Stimulated activated CD8-positive, alpha-beta memory T cell treated with anti-CD3 and anti-CD28 coated beads, Interleukin-12 subunit alpha, Interleukin-12 subunit beta, amount 100 ng/mL, for 4 hours (primary cell): ENCODE results near the gene SOX9.

Experiments
- DNase-seq: peaks from one replicate; pipeline ENCODE4 v3.0.0-alpha.2; 2020; ENCODE audit warnings: low read depth

SOX9 gene

GRCh38 chr17:72162569-72162968 lies 41.7 kb downstream of the SOX9 start:
- no peak for DNase-seq

- no peak for DNase-seq
These were observed 42.7 kb downstream of the SOX9 start for GRCh38 chr17:72163474-72163873.

DNA sequence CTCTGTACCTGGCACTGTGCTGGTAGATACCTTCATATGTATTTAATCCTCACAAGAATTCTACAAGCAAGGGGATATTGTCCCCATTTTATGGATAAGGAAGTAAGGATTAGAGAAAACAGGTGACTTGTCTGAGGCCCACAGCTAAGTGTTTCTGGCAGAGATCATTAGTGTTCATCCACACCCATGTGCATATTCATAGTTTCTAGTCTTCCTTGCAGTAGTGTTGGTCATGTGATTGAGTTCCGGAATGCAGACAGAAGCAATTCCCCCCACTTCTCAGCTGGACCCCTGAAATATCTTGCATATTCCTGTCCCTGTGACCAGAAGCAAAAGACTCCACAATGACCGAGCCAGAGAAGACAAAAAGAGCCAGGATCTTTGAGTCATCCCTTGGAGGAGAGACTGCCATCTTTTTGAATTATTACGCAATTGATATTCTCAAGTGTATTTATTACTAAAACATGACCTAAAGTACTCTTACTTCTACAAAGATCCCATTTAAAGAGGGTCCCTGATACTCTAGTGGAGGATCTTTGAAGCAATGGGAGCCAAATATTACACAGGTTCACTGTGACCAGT lies 43.4 kb downstream of the SOX9 start:
- no peak for DNase-seq

DNA sequence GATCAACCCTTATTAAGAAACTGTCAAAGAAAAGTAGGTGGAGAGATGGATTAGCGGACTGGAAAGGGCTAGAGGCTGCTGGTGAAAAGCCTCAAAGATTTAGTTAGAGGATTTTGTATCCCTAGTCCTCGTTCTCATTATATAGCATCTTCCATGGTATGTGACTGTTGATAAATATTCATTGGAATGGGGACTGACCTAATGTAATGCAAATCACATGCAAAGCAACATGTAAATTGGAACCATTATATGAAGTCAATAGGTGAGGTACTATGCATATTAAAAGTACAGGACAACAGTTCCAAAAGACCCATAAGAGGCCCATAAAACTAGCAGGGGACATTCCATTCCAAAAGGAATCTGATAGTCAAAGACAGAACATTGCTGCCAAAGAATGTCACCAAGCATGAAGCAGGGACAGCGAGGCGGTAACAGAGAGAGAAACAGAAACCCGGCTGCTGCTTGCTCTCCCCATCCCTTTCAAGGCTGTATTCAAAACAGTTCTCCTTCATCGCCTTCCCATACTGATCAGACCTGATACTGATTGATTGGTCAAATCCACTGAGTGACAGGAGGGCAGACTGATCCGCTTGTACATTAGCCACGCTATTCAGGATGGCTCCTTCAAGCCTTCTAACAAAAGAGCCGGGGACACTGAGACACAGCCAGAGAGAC lies 44.5 kb downstream of the SOX9 start:
- no peak for DNase-seq

DNA sequence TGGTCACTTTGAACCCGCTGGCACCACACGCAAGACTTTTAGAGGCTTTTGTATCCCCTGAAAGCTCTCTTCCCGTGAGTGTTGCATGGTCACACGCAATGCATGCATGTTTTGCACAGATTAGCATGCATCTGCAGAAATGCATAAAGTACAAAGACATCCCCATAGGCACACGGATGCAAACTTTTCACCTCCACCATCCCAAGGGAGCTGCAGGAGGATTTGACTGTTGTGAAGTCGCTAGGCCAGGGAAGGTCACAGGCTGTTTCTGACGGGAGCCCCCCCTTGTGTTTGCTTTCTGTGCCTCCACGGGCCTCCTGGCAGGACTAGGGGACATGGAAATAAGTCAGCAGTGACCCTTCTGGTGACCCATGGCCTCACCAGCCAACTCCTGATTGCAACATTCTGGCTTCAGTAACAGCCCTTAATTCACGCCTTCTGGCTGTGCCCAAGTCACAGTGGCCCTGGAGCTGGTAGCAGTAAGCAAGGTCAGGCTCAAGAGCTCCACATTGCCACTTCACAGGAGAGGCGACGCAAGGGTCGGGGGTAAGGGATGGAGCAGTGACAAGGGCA lies 45.1 kb downstream of the SOX9 start:
- DNase-seq = no peak

GRCh38 chr17:72167593-72167992 lies 46.8 kb downstream of the SOX9 start:
- no peak for DNase-seq

DNA sequence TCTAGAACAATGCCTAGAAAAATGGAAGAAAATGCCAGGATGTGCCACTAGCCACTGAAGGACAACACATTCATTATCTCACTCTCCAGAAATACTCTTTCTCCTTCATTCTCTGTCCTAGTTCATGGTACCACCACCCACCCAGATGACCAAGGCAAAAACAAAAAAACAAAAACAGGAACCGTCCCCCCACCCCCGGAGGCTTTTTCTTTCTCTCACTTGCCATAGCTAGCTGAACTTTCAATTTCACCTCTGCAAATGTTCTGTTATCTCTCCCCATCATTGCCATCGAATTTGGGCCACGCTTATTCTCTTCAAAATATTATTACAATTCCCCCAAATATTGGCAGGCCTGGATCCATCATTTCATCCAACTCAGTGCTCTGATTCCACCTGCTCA lies 49.0 kb downstream of the SOX9 start:
- DNase-seq = no peak

DNA sequence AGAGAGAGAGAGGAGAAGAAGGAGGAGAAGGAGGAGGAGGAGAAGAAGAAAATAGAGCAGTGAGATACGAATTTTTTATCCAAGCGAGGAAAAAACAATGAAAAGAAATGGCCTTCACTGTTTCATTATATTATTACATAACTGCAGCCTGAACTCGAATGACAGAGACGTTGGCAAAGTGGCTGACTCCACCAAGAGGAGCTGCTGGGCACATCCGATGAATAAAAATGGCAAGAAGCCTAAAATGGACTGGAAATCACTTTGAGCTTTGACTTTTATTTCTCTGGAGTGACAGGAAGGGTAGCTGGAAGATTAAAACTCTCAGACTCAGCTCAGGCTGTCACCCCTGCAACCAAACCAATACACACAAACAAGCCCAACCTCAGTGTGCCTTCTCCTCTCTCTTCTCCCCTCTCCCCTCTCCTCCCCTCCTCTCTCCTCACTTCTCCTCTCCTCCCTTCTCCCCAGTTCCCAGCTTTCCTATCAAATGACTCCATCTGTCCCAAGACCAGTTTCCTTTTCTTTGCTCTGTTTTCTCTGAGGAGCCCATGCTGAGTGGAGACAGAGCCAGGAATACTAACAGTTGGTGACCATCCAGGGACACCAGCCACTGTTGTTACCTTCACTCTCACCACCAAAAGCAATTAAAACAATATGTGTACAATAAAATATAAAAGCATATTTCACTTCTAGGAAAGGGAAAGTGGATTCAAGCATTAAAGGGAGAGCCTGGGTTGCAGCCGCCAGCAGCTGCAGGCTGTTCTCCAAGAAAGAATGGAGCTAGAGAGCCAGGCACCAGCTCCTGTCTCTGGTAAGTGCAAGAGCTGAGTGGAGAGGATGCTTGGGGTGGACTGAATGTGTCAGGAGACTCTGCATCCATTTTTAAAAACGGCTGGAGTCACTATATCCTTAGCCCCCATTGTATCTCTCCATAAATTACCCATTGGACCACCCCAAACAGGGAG lies 51.2 kb downstream of the SOX9 start:
- DNase-seq = no peak

DNA sequence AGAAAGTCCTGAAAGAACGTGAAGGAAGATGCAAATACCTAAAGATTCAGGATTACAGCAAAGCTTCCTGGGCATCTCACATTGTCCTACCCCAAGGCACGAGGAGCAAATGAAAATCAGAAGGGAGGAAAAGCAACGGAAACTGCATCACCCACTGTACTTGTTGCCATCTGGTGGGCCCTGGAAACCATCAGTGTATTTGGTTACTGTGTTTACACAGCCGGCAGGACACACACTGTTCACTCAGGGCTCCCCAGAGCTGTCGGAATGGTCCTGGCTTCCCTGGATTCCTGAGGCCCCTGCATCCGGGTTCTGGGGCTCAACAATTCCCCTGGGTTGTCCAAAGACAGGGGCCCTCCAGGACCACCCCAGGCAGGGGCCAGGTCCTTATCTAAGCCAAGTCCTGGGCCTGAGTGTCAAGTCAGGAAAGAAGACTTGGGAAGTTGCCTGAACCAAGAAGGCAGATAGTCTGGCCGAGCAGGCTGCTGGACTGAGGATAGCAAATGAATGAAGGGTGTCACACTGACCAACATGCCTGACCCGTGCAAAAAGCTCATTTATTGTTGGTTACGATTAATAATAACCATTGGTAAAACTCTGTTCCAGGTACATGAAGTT lies 52.8 kb downstream of the SOX9 start:
- no peak for DNase-seq

DNA sequence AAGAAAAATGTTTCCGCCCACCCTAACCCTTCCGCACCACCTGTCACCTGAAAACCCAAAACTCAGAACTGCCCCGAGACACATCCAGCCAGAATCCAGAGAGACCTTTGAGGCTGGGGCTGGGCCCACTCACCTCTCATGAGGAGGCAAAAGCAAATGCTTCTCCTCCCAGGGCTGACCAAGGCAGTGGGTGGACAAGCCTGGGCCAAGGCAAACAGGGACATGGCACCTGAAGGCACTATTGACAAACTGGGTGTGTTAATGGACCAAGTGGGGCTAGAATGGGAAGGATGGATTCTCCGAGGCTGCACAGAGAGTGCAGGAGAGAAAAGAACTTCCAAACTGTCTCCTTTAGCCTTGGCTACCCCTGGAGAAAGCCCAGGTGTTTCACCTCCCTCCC lies 54.4 kb downstream of the SOX9 start:
- no peak for DNase-seq
